ENCODE data around the gene CADM1. TPM values are rescaled to one million over a fixed set of nuclear protein-coding genes. Genes with fewer than 3 reads are reported as not detected.

CADM1 gene
- total RNA-seq, 1 donor from 2014 or later: 41.7 TPM

- no peak for DNase-seq (ENCODE audit: low read depth)
- H3K27me3 ChIP-seq (ENCODE audit: control insufficient read depth, insufficient read depth, low read length): no peaks in the 10 kb centered on the region
- H3K36me3 ChIP-seq (ENCODE audit: control insufficient read depth, insufficient read depth, low read length): no peaks in the 10 kb centered on the region
- H3K4me3 ChIP-seq (ENCODE audit: low read depth, low read length): no peak overlapping the region
- no peak for TF ChIP-seq CTCF (IDR thresholded peaks at IDR 0.05; ENCODE audit: insufficient read depth, low read length, poor library complexity, severe bottlenecking)
Measured at GRCh38 chr11:115219376-115219775, 284.8 kb downstream of the CADM1 start.

DNA sequence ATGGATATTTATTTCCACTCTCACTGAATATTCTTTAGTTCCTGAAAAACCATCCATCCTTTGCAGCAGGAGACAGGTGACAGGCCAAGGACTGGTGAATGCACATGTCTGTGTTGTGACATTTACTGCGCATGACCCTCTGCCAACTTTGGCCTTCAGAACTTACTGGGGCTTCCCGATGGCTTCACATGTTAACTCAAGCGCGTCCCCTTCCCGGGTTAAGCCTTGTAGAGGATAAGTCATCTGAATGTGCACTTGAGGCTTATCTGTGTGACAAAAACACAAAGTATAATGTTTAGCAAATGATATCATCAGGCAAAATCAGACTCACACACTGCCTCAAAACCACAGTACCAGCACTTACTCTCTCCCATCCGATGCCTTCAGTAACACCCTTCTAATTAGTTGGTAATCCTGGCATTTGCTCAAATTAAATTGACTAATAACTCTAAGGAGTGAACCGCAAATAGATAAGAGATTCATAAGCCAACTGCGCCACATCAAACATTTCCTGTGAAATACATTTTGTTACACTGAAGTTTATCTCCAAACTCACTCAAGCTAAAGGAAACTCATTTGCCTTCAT is 286.4 kb downstream of the CADM1 start:
- no peak for DNase-seq (ENCODE audit: low read depth)
- Histone ChIP-seq H3K4me3 (ENCODE audit: low read depth, low read length) (no peak overlapping the region), H3K36me3 (ENCODE audit: control insufficient read depth, insufficient read depth, low read length) (no peaks in the 10 kb centered on the region), H3K27me3 (ENCODE audit: control insufficient read depth, insufficient read depth, low read length) (no peaks in the 10 kb centered on the region)
- no peak for TF ChIP-seq CTCF (IDR thresholded peaks at IDR 0.05; ENCODE audit: insufficient read depth, low read length, poor library complexity, severe bottlenecking)

DNA sequence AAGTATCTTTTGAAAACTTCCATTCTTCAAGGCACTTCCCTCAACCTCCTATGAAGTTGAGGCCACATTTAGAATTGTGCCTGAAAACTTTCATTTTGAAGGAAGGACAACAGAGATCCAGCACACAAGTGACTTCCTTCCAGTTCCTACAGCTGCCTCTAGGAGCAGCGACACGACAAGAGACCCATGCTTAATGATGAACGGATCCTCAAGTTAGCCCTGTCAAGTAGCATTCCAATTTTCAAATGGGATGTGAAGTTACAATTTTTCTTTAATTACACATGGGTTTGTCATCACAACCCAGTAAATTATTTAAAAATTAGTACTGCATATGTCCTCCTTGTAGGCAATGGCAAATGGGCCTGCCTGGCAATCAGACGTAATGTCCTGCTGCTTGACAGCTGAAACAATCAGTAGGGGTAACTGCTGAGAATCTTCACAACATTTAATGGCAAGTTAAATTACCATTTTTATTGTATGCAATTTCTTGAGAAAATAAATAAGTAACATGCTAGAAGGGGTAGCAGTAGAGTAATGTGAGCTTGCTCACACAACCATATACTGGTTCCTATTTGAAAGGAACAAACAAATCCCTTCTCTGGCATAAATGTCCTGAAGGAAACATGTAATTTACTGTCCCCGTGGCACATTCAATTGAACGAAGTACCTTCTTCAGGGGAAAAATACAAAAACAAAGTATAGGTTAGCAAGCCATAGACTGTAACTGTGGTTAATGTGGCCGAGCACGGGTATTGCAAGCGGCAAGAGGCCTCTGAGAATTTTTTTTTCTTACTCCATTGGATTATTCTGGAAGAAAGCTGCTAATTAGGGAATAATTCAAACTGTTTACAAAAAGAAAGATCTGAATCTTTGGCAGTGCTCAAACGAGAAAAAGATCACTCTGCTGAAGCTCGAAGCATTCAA is 288.3 kb downstream of the CADM1 start:
- TF ChIP-seq CTCF (IDR thresholded peaks at IDR 0.05; ENCODE audit: insufficient read depth, low read length, poor library complexity, severe bottlenecking): peak; percentile 46
- DNase-seq (ENCODE audit: low read depth): no peak
- Histone ChIP-seq H3K36me3 (ENCODE audit: control insufficient read depth, insufficient read depth, low read length) (no peaks in the 10 kb centered on the region), H3K27me3 (ENCODE audit: control insufficient read depth, insufficient read depth, low read length) (no peaks in the 10 kb centered on the region), H3K4me3 (ENCODE audit: low read depth, low read length) (no peak overlapping the region)

- Histone ChIP-seq H3K4me3 (ENCODE audit: low read depth, low read length) (no peak overlapping the region), H3K36me3 (ENCODE audit: control insufficient read depth, insufficient read depth, low read length) (no peaks in the 10 kb centered on the region), H3K27me3 (ENCODE audit: control insufficient read depth, insufficient read depth, low read length) (no peaks in the 10 kb centered on the region)
- TF ChIP-seq CTCF (IDR thresholded peaks at IDR 0.05; ENCODE audit: insufficient read depth, low read length, poor library complexity, severe bottlenecking): no peak
- no peak for DNase-seq (ENCODE audit: low read depth)
Measured at GRCh38 chr11:115214644-115215234, 289.5 kb downstream of the CADM1 start.

DNA sequence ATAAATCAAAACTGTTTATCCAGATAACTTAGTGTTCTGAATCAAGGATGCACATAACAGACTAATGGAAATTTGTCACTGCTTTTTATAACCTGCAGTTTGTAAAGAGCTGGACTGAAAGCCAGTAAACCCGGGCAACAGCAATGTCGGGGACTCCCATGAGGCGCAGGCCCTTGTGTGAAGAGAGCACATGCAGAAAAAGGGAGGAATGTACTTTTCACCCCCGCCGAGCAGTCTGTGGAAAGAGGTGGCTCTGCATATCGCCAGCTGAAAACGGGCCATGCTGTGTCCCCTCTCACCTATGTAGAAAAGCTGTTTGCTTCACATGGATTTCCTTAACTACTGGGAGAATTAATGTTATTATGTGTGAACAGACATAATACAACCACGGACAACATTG is 291.2 kb downstream of the CADM1 start:
- no peak overlapping the region for H3K4me3 ChIP-seq (ENCODE audit: low read depth, low read length)
- TF ChIP-seq CTCF (IDR thresholded peaks at IDR 0.05; ENCODE audit: insufficient read depth, low read length, poor library complexity, severe bottlenecking): no peak
- H3K36me3 ChIP-seq (ENCODE audit: control insufficient read depth, insufficient read depth, low read length): no peaks in the 10 kb centered on the region
- no peak for DNase-seq (ENCODE audit: low read depth)
- H3K27me3 ChIP-seq (ENCODE audit: control insufficient read depth, insufficient read depth, low read length): no peaks in the 10 kb centered on the region
